ENCODE data around the gene LRRC53.

LRRC53 gene

DNA sequence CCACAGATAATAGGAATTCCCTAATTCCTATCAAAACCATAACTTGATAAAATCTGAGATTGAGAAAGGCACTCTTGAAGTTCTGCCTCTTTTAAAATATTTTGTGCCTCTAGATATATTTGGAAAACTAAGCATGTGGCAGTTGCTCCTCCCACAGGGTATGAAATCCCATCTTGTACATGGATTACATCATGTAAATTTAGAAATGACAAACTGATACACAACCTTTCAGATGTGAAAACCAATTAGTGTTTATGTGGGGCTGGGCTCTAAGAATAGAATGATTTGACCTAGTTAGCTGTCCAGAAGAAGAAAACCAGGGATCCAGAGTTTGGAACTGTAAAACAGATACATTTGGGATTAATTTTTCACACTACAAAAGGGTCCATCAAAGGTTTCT, 15.7 kb downstream of the LRRC53 start:
- no peak for DNase-seq (ENCODE audit: low read depth in 2 of 2)

DNA sequence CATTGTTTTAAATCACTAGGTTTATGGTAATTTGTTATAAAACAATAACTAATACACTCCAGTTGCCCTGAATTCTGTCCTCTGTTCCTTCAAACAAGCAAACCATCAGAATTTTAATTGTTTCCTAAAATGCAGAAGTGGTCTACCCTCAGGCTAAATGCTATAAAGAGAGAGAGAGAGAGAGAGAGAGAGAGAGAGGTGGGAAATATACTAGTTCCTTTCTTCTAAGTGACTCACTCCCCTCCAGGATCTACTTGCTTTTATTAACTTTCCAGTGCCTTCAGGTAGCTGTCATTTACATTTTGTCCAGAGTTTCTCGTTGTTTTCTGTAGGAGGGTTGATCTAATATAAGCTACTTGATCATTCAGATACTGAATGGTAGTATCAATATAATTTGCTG, 26.4 kb downstream of the LRRC53 start:
- DNase-seq (ENCODE audit: low read depth in 2 of 2) = no peak

DNA sequence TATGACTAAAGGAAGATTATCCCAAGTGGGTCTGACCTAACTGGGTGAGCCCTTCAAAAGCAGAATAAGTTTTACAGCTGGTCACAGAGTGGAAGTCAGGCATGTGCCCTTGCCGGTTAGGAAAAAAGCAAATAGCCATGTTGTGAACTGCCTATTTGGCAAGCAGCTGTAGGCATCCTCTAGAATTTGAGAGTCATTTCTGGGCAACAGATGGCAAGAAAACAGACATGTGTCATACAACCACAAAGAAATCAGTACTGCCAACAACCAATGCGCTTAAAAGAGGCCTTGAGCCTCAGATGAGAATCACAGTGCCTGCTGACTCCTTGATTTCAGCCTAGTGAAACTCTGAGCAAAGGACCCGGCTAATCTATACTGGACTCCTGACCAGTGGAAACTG, 26.8 kb downstream of the LRRC53 start:
- DNase-seq (ENCODE audit: low read depth in 2 of 2) = no peak

DNA sequence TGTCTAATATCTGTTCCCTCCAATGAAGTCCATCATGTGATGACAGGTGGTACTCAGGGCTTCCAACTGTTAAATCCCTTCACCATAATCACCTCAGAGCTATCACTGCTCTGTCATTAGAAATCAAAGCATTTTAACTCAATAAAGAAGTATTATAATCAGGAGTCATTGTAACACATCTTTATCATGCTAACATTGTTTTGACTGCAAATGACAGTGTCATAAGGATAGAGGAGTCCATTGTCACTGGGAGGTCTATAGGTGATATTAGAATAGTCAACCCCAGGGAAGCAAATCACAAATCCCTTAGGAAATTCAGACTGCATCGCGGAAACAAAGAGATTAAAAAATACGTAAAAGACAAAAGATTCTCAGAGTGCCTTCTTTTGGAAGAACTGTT, 30.8 kb downstream of the LRRC53 start:
- DNase-seq (ENCODE audit: low read depth in 2 of 2) = no peak

DNA sequence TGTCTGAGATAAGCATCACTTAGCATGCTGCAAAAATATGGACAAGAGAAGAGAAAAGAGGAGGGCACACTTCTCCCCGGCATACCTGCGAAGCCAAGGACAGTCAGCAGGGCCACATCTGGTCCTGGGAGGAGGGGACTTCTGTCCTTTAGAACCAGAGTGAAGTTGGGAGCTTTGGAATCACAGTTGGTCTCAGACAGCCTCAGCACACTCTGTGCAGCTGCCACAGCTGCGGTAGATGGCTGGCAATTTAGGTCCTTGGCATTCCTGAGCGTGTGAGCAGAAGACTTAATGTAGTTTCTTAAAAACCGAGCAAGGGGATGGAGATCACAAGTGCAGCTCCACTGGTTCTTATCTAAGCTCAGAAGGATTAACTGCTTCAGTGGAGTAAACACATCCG, 32.3 kb downstream of the LRRC53 start:
- DNase-seq (ENCODE audit: low read depth in 2 of 2) = no peak

DNA sequence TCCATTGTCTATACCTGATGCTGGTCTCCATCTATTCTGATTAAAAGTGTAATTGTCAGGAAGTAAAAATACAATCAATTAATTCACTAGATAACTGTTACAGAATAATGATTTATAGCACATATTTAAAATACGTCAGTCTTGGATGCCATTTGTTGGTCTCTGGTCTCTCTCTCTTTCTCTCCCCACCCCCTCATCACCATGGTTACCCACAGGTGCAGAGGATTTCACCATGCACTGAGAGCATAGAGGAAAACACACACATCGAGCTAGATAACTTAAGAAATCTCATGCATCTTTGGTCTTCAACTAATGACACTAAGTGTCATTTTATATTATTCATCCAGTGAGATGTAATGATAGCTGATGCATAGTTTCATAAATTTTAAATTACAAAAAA, 33.4 kb downstream of the LRRC53 start:
- no peak for DNase-seq (ENCODE audit: low read depth in 2 of 2)

DNA sequence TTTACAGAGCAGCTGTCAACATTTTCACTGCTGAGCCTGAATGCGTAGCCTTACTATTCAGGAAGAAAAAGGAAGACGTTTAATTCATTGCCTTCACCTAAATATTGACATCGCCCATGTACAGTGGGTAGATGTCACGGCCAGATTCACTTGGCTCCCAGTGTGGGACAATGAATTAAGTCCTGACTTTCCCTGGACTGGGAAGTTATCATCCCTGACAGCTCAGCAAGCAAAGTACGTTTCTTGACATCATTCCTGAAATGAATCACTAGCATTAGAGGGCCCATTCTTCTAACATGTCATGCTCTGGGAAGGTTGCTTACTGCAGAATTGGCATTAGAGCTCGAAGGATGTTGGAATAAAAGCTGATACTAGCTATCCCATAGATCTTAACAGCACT, 37.8 kb downstream of the LRRC53 start:
- no peak for DNase-seq (ENCODE audit: low read depth in 2 of 2)

DNA sequence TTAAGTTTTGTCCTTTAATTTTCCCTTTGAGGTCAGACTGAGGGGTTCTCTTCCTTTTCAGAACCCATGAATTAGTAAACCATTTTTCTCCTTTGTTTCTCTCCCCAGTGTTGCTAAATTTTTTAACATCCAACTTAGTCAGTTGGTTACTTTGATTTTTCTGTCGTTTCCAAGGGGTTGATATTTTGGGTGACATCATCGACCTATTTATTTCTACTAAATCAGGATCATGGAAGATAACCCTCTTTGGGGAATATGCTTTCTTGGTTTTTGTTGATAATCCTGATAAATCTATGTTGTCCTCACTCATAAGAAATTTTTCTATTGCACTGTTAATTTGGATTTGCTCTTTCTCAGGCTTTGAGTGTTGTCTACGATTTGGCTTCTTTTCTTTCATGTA, 40.9 kb downstream of the LRRC53 start:
- DNase-seq (ENCODE audit: low read depth in 2 of 2) = no peak

DNA sequence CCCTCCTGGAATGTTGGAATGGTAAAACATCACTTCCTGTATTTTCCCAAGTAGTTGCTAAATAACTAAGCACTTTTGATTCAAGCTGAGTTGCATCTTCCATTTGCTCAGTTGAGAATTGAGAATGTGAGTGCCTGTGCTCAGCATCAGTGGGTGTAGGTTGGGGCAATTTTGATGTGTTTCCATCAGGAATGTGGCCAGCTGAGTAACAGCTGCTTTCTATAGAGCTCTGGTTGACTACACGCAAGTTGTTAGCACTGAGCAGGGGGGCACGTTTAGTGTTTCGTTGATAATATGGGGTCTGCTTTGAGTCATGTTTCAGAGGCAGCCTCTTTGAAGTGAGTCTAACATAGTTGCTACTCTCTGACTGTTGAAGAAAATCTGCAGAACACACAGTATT, 41.5 kb downstream of the LRRC53 start:
- no peak for DNase-seq (ENCODE audit: low read depth in 2 of 2)

DNA sequence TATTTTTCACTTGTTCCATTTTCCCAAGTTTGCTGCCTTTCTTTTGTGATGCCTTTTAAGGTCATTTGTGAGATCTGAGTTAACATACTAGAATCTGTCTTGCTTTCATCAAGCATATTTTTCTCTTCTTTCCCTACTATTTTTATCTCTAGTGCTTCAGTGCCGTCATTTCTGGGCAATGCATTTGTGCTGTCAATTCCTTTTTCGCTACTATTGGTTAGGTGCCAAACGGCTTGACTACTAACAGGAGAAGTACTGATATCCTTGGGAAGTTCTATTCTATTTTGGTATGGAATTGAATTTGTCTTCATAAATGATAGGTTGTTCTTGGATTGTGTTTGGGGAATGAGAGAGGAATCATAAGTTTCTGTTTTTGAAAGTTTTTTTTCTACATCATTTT, 42.2 kb downstream of the LRRC53 start:
- DNase-seq (ENCODE audit: low read depth in 2 of 2) = no peak

DNA sequence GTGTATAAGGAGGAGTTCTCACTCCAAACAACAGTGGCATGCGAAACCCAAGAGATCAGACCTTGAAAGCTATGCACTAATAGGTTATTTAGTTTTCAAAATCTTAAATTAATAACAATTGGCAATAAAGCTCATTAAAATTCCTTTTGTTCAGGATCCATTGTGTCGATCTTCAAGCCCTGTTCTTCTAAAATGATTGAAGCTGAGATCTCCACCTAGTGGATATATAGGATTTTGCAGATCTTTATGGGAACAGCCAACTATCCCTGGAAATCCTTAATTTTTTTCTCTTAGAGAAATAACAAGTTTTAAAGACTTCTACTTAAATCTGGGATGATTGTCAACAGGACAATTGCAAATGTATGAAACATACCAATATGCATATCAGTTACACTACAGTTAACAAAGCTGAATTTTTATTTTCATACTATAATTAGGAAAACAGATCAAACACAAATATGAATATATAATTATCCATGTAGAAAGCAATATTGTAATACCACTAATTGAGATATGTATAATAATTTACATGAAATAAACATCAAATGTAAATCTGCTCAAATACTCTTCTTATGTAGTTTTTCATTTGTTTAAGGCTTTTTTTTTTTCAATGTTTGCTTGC, 43.3 kb downstream of the LRRC53 start:
- DNase-seq (ENCODE audit: low read depth in 2 of 2) = no peak

DNA sequence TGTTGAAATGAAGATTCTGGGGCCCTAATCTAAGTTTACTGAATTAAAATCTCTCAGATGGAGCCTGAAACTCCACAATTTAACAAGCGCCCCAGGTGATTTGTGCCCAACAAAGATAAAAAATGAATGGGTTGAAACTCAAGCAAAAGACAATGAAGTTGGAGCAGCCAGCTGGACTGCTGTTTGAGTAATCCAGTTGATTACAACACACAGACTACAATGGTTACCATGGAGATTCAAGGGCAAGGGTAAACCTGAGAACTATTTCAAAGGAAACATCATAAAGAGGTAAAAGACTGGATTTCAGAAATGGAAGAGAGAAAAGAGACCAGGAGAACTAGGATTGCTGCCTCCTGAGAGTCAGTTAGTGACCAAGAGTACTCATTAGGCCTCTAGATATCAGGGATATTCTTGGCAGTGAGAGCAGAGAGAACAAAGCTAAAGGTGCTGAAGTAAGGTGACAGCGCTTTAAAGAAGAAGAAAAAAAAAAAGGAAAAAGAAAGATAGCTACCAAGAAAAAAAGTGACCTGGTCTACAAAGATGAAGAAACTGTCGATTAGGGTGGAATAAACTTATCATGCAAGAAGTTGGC, 44.5 kb downstream of the LRRC53 start:
- DNase-seq (ENCODE audit: low read depth in 2 of 2) = no peak

DNA sequence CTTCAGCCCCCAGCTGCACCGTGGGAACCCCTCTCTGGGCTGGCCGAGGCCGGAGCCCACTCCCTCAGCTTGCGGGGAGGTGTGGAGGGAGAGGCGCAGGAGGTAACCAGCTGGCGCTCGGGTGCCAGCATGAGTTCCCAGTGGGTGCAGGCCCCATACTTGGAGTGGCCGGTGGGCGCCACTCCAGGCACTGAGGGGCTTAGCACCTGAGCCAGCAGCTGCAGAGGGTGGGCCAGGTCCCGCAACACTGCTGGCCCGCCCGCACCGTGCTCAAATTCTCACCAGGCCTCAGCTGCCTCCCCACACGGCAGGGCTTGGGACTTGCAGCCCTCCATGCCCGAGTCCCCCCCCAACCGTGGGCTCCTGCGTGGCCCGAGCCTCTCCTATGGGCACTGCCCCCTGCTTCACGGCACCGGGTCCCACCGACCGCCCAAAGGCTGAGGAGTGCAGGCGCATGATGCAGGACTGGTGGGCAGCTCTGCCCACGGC, 47.2 kb downstream of the LRRC53 start:
- no peak for DNase-seq (ENCODE audit: low read depth in 2 of 2)

DNA sequence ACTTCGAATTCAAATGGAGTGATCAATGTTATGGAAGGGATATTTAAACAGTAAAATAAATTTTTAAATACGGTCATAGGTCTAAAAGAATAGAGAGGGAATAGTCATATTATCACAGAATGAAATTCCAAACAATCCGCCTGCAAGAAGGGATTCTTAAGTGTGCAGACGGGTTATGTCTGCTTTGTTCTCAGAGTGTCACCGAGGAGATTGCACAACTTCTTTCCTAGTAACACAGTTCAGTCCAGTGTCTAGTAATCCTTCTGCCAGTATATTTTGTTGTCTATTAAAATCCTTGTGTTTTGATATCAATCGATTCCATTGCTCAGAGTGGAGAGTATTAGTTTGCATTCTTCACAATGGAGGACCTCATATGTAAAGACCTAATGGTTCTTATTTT, 48.4 kb downstream of the LRRC53 start:
- no peak for DNase-seq (ENCODE audit: low read depth in 2 of 2)

DNA sequence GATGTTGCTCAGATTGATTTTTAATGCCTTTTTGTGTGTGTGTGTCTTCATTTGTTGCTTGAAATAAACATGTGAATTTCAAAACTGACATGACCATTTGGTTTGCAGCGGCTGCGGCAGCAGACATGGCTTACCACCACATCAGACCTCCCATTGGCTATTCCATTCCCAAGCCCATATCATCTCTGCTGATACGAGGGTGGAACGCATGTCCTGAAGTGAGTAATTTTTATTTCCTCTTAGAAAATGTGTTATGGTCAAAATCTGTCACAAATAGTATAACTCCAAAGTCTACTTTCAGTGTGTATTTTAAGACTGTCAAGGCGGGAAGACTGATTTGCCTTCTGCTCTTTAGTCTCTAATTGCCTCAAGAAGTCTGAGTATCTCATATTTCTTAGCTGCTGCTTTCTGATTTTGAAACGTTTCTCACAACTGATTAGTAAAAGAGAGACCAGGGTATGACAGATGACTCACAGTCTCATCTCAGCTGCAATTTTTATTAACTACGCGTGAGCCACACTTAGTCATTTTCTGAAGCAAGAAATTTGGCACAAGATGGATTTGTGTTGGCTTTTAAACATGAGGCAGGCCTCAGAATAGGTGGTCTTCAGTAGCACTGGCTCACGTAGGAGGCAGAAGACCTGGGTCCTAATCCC, 49.0 kb downstream of the LRRC53 start:
- DNase-seq (ENCODE audit: low read depth in 2 of 2) = no peak

DNA sequence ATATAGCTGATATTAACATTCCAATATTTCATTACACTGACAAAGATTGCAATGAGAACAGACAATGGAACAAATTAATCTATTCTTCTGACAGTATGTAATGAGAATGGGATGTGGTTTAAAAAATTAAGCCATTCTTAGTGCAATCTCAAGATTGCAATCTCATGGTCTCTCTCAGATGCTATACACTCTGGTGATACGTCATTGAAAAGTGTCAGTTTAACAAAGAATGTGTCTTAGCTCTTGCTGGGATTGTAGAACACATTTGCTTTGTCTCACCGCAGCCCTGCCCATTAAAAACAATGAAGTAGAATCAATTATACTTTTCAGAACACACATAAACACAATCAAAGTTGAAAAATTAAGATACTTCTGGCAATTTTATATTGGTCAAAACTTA, 55.2 kb downstream of the LRRC53 start:
- DNase-seq (ENCODE audit: low read depth in 2 of 2) = no peak

DNA sequence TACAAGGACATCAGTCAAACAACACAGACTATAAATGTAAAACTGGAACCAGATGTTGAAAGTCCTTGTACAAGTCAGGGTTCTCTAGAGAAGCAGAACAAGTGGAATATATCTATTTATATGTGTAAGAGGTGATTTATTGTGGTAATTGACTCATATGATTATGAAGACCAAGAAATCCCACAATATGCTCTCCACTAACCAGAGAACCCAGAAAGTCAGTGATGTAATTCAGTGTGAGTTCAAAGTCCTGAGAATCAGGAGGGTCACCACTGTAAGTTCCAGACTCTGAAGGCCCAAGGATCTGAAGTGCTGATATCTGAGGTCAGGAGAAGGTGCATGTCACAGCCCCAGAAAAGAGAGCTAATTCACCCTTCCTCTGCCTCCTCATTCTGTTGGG, 57.0 kb downstream of the LRRC53 start:
- DNase-seq (ENCODE audit: low read depth in 2 of 2) = no peak

DNA sequence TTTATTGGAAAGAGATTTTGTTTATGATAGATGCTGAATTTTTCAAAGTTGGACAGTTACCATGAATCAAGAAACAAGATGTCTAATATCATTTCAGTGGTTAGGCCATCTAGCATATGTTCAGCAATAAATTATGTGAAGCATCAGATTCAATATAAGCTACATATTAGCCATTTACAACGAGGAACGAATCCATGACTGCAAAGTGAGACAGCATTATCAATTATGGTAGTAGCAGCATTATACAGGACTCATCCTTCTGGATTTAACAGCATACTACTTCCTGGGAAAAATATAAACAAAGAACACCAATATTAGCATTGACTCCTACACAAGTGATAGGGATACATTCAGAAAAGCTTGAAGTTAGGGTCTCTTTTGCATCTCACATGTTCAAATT, 59.1 kb downstream of the LRRC53 start:
- DNase-seq (ENCODE audit: low read depth in 2 of 2) = no peak

DNA sequence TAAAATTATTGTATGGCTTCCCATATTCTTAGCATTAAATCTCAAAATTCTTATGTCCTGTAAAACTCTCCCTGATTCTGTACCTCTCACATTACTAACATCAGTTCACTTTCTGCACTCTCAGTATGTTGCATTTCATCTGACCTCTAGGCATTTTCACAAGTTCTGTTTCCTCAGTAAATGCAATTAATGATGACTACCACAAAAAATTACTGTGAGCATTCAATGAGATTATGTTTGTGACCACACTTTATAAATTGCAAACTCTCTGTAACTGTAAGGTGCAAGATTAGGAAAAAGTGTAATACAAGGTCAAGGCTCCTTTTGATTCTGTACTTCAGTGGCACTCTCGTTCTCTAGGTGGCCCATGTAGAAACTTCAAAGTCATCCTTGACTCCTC, 60.4 kb downstream of the LRRC53 start:
- DNase-seq (ENCODE audit: low read depth in 2 of 2) = no peak

DNA sequence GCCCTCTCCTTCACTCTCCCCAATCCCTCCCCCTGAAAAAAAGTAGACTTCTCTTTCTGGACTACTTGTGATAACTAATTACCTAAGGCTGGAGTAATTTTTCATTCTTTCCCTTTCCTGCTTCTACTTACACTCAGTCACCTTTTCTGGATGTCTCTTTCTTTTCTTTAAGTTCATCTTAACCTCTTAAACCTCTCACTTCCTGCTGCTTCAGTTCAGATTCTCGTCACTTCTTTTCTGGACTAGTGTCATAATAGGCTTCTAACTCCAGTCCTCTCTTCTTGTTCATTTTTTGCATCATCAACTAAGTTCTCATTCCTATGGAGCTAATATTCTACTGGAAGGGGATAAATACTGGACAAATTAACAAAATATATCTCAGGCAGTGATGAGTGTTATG, 75.4 kb downstream of the LRRC53 start:
- no peak for DNase-seq (ENCODE audit: low read depth in 2 of 2)

DNA sequence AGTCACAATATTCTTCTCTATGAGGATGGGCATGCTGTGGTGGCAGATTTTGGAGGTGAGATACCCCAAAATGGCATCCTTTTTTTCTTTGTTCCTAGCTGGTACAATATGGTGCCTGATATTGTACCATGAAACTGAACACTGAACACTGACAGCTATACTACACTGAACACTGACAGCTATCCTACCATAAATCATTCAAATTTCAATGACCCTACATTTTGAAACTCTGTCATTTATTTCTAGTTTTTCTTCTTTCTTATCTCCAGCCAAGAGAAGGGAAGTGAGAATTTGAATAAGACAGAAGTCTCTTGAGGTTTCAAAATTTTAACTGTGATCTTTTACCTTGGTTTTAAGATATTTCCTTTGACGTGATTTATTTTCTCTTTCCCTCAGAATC, 76.3 kb downstream of the LRRC53 start:
- no peak for DNase-seq (ENCODE audit: low read depth in 2 of 2)

DNA sequence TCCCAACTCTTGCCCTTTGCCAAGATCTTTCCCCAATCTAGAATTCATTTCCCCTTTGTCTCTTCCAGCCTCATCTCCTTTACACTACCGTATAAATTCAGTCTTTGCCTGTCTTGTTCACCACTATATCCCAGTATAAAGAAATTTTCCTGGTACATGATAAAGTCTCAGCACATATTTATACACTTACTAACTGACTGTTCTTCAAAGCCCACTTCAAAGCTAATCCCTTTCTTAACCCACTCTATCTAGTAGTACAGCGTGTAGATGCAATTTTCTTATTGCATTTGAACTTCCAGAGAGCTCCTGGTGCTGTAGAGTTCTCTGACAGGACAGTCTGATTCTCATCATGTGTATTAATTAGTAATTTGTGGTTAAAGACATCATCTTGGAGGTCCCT, 78.1 kb downstream of the LRRC53 start:
- DNase-seq (ENCODE audit: low read depth in 2 of 2) = no peak

DNA sequence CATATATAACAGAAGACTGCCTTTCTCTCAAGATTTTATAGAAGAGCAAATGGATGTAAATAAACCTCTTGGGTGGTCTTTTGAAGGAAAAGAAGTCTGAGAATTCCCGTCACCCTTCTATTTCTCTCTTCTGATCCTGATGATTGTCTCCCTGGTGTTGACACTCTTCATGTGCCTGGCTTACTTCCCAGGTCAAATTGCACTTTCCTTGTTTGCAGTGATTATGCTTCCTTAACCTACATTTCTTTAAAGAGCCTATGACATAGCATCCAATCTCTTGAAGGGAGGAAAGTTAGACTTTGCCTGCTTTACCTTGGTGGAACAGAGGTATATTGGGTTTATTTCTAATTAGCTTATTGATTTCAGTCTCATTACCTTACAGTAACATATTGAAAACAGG, 80.1 kb downstream of the LRRC53 start:
- no peak for DNase-seq (ENCODE audit: low read depth in 2 of 2)

DNA sequence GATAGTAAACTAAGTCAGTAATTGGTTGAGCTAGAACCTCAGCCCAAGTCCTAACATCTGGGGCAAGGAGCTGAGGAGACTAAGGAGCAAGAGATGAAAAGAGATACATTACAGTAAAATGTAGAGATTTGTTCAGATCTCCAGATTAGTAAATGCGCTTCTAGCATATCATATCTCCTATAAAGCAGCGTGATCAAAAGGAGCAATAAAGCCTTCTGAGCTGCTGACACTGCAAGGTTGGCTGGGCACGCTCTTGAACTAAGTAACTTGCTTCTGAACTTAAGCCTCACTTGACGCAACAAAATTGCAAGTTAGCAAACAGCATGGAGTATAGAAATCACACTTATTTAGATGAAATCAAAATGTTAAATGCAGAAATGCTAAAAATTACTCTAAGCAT, 80.9 kb downstream of the LRRC53 start:
- no peak for DNase-seq (ENCODE audit: low read depth in 2 of 2)
